MM.1S (cell line): ENCODE results near the gene CDC37.

Experiments
- DNase-seq: peaks from one replicate; pipeline ENCODE4 v3.0.0-alpha.2; 2015
- H2AFZ ChIP-seq: fragments of 300-600 bp; sonication (generic); 2 replicates; pipeline ENCODE4 v1.6.0; 2016; ENCODE audit warnings: antibody characterized with exemption, low read length
- H3F3A ChIP-seq: fragments of 300-600 bp; sonication (generic); 2 replicates; pipeline ENCODE4 v1.6.1; 2016; ENCODE audit warnings: mild to moderate bottlenecking, antibody characterized with exemption, low read length, moderate library complexity, mixed read lengths; ENCODE audit not compliant: insufficient read depth
- H3K27ac ChIP-seq: fragments of 300-600 bp; sonication (generic); 2 replicates; pipeline ENCODE4 v1.5.1; 2016; ENCODE audit warnings: mild to moderate bottlenecking, low read length
- H3K27me3 ChIP-seq: fragments of 300-600 bp; sonication (generic); replicated peaks from 2 replicates; pipeline ENCODE4 v1.6.0; 2016; ENCODE audit warnings: low read length; ENCODE audit not compliant: insufficient read depth
- H3K36me3 ChIP-seq: fragments of 300-600 bp; sonication (generic); replicated peaks from 2 replicates; pipeline ENCODE4 v1.6.1; 2016; ENCODE audit warnings: mild to moderate bottlenecking, low read length, mixed read lengths; ENCODE audit not compliant: insufficient read depth
- H3K4me1 ChIP-seq: fragments of 300-600 bp; sonication (generic); 2 replicates; pipeline ENCODE4 v1.6.1; 2016; ENCODE audit warnings: low read length, mixed read lengths
- H3K4me2 ChIP-seq: fragments of 300-600 bp; sonication (generic); 2 replicates; pipeline ENCODE4 v1.6.0; 2016; ENCODE audit warnings: low read depth, low read length
- H3K4me3 ChIP-seq: fragments of 300-600 bp; sonication (generic); 2 replicates; pipeline ENCODE4 v1.5.1; 2016; ENCODE audit warnings: low read length, mixed read lengths
- H3K79me2 ChIP-seq: fragments of 300-600 bp; sonication (generic); 2 replicates; pipeline ENCODE4 v1.6.1; 2016; ENCODE audit warnings: mixed run types, low read length, mixed read lengths
- H3K9ac ChIP-seq: fragments of 300-600 bp; sonication (generic); 2 replicates; pipeline ENCODE4 v1.6.1; 2016; ENCODE audit warnings: low read length, mixed read lengths
- H3K9me2 ChIP-seq: fragments of 300-600 bp; sonication (generic); replicated peaks from 2 replicates; pipeline ENCODE4 v1.6.1; 2016; ENCODE audit warnings: mild to moderate bottlenecking, low read length, mixed read lengths; ENCODE audit not compliant: insufficient read depth
- H3K9me3 ChIP-seq: fragments of 300-600 bp; sonication (generic); replicated peaks from 2 replicates; pipeline ENCODE4 v1.6.1; 2016; ENCODE audit warnings: mild to moderate bottlenecking, low read length, mixed read lengths; ENCODE audit not compliant: insufficient read depth
- H4K20me1 ChIP-seq: fragments of 300-600 bp; sonication (generic); 2 replicates; pipeline ENCODE4 v1.6.1; 2016; ENCODE audit warnings: mild to moderate bottlenecking, low read length, moderate library complexity, mixed read lengths; ENCODE audit not compliant: insufficient read depth
- CTCF ChIP-seq: fragments of 300-600 bp; sonication (generic); IDR thresholded peaks from 2 replicates; pipeline ENCODE4 v1.5.1; 2016; ENCODE audit warnings: antibody characterized with exemption, low read length, mixed read lengths
- EZH2 ChIP-seq: fragments of 300-600 bp; sonication (generic); optimal IDR thresholded peaks from 2 replicates; pipeline ENCODE3; 2017; ENCODE audit warnings: low read depth, mild to moderate bottlenecking, antibody characterized with exemption, low read length, mixed read lengths
- EZH2phosphoT487 ChIP-seq: fragments of 300-600 bp; sonication (generic); IDR thresholded peaks from 2 replicates; pipeline ENCODE4 v1.6.1; 2018; ENCODE audit warnings: antibody characterized with exemption, low read length

The CDC37 gene

GRCh38 chr19:10403137-10404021 lies at the start of gene CDC37:
Gene CDC37 (minus strand): TSS chr19:10403542. CDS start chr19:10403479, 63 bp downstream.
- DNase-seq: peak; percentile 97
- H3K9me3 ChIP-seq: no peaks in the 10 kb centered on the region
- H3K4me1 ChIP-seq: peaks cover 14% of the 10 kb centered on the region
- H4K20me1 ChIP-seq: 0 out of 2 replicates have a peak, but pooled peaks cover 3% of the 10 kb centered on the region
- H3K79me2 ChIP-seq: peaks cover 49% of the 10 kb centered on the region
- H3K9ac ChIP-seq: peak within 1 kb of the TSS; percentile 95
- peak within 1 kb of the TSS; percentile 59; the same call in 1 of the 2 replicates for H3K27ac ChIP-seq
- no peaks in the 10 kb centered on the region for H3K9me2 ChIP-seq
- TF ChIP-seq EZH2phosphoT487: no peak
- no peak for TF ChIP-seq CTCF
- no peak for TF ChIP-seq EZH2
- H3K36me3 ChIP-seq: no peaks in the 10 kb centered on the region
- peak within 1 kb of the TSS; percentile 86 for H2AFZ ChIP-seq
- peak within 1 kb of the TSS; percentile 97 for H3K4me3 ChIP-seq
- H3F3A ChIP-seq: 0 out of 2 replicates have a peak, but pooled peaks cover 4% of the 10 kb centered on the region
- H3K4me2 ChIP-seq: peak within 1 kb of the TSS; percentile 100
- no peaks in the 10 kb centered on the region for H3K27me3 ChIP-seq

GRCh38 chr19:10450853-10451609 lies 47.7 kb upstream of the CDC37 start:
- Histone ChIP-seq H3F3A (no peaks in the 10 kb centered on the region), H3K79me2 (no peaks in the 10 kb centered on the region), H3K27me3 (no peaks in the 10 kb centered on the region), H3K9me3 (no peaks in the 10 kb centered on the region), H2AFZ (no peak overlapping the region), H4K20me1 (no peaks in the 10 kb centered on the region), H3K9ac (no peak overlapping the region), H3K4me3 (no peak overlapping the region), H3K36me3 (no peaks in the 10 kb centered on the region), H3K9me2 (no peaks in the 10 kb centered on the region), H3K27ac (no peak overlapping the region), H3K4me1 (no peaks in the 10 kb centered on the region), H3K4me2 (no peak overlapping the region)
- TF ChIP-seq CTCF: no peak
- no peak for TF ChIP-seq EZH2
- no peak for TF ChIP-seq EZH2phosphoT487
- DNase-seq: no peak

DNA sequence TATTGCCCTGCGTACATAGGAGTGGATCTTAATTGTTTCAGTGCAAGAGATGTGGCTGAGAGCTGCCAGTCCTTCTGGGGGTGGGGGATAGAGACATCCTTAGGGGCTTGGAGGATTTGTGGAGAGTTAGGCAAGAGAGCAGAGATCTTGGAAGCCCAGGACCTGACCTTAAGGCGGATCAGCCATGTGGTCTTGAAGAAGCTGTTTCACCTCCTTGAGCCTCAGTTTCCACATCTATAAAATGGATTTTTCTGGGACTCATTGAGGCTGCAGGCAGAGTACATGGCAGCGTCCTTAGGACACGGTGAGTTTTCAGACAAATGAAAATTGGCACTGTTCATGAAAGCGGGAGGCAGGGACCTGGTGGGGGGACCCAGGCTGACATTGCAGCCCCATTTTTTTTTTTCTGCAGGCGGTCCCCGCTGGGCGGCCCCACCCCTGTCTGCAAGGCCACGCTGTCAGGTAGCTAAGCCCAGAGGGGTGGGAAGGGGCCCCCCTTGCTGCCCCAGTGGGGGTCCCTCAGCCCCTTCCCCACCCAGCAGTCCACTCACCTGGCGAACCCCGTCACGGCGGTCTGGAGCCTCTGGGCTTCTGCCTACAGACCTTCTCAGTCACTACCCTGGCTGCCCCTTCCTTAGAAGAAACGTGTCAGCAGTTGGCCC lies 47.0 kb upstream of the CDC37 start:
- no peak overlapping the region for H2AFZ ChIP-seq
- no peaks in the 10 kb centered on the region for H3F3A ChIP-seq
- no peak for TF ChIP-seq EZH2phosphoT487
- TF ChIP-seq EZH2: no peak
- TF ChIP-seq CTCF: no peak
- H3K9me3 ChIP-seq: no peaks in the 10 kb centered on the region
- no peaks in the 10 kb centered on the region for H3K36me3 ChIP-seq
- H3K4me1 ChIP-seq: no peaks in the 10 kb centered on the region
- no peaks in the 10 kb centered on the region for H4K20me1 ChIP-seq
- H3K27ac ChIP-seq: no peak overlapping the region
- no peak overlapping the region for H3K9ac ChIP-seq
- no peaks in the 10 kb centered on the region for H3K27me3 ChIP-seq
- no peak for DNase-seq
- no peak overlapping the region for H3K4me3 ChIP-seq
- no peaks in the 10 kb centered on the region for H3K79me2 ChIP-seq
- H3K4me2 ChIP-seq: no peak overlapping the region
- H3K9me2 ChIP-seq: no peaks in the 10 kb centered on the region
